ENCODE data around the gene GPR141.

Gene GPR141

GRCh38 chr7:37683246-37684120 is at the start of gene GPR141:
Gene GPR141 (plus strand): TSS chr7:37683766. CDS start chr7:37740394, 56,628 bp downstream.
- no peak for DNase-seq (ENCODE audit: extremely low read depth in 1 of 2, low read depth in 1 of 2)

GRCh38 chr7:37635346-37635745 is 48.2 kb upstream of the GPR141 start:
- no peak for DNase-seq (ENCODE audit: extremely low read depth in 1 of 2, low read depth in 1 of 2)

- no peak for DNase-seq (ENCODE audit: extremely low read depth in 1 of 2, low read depth in 1 of 2)
Observed at GRCh38 chr7:37642028-37642540, 41.5 kb upstream of the GPR141 start.

- DNase-seq (ENCODE audit: extremely low read depth in 1 of 2, low read depth in 1 of 2), result no peak
Observed at GRCh38 chr7:37643876-37644275, 39.7 kb upstream of the GPR141 start.

GRCh38 chr7:37645282-37646050 is 38.1 kb upstream of the GPR141 start:
- no peak for DNase-seq (ENCODE audit: extremely low read depth in 1 of 2, low read depth in 1 of 2)

- no peak for DNase-seq (ENCODE audit: extremely low read depth in 1 of 2, low read depth in 1 of 2)
Observed at GRCh38 chr7:37656913-37657530, 26.5 kb upstream of the GPR141 start.

GRCh38 chr7:37657816-37658215 is 25.8 kb upstream of the GPR141 start:
- DNase-seq (ENCODE audit: extremely low read depth in 1 of 2, low read depth in 1 of 2), result no peak

- DNase-seq (ENCODE audit: extremely low read depth in 1 of 2, low read depth in 1 of 2), result no peak
Observed at GRCh38 chr7:37659971-37660565, 23.5 kb upstream of the GPR141 start.

- no peak for DNase-seq (ENCODE audit: extremely low read depth in 1 of 2, low read depth in 1 of 2)
Observed at GRCh38 chr7:37660614-37661013, 23.0 kb upstream of the GPR141 start.

GRCh38 chr7:37663693-37664092 is 19.9 kb upstream of the GPR141 start:
- no peak for DNase-seq (ENCODE audit: extremely low read depth in 1 of 2, low read depth in 1 of 2)

- DNase-seq (ENCODE audit: extremely low read depth in 1 of 2, low read depth in 1 of 2), result no peak
Observed at GRCh38 chr7:37665352-37666022, 18.1 kb upstream of the GPR141 start.

- DNase-seq (ENCODE audit: extremely low read depth in 1 of 2, low read depth in 1 of 2), result no peak
Observed at GRCh38 chr7:37666026-37666799, 17.4 kb upstream of the GPR141 start.

- no peak for DNase-seq (ENCODE audit: extremely low read depth in 1 of 2, low read depth in 1 of 2)
Observed at GRCh38 chr7:37669818-37670217, 13.7 kb upstream of the GPR141 start.

- DNase-seq (ENCODE audit: extremely low read depth in 1 of 2, low read depth in 1 of 2), result no peak
Observed at GRCh38 chr7:37670436-37670835, 13.1 kb upstream of the GPR141 start.

GRCh38 chr7:37671876-37672275 is 11.7 kb upstream of the GPR141 start:
- no peak for DNase-seq (ENCODE audit: extremely low read depth in 1 of 2, low read depth in 1 of 2)

- no peak for DNase-seq (ENCODE audit: extremely low read depth in 1 of 2, low read depth in 1 of 2)
Observed at GRCh38 chr7:37672926-37673325, 10.6 kb upstream of the GPR141 start.

GRCh38 chr7:37673523-37673922 is 10.0 kb upstream of the GPR141 start:
- no peak for DNase-seq (ENCODE audit: extremely low read depth in 1 of 2, low read depth in 1 of 2)

GRCh38 chr7:37674531-37674930 is 9.0 kb upstream of the GPR141 start:
- no peak for DNase-seq (ENCODE audit: extremely low read depth in 1 of 2, low read depth in 1 of 2)

- DNase-seq (ENCODE audit: extremely low read depth in 1 of 2, low read depth in 1 of 2), result no peak
Observed at GRCh38 chr7:37675749-37676148, 7.8 kb upstream of the GPR141 start.

GRCh38 chr7:37684927-37685326 is 1.4 kb downstream of the GPR141 start:
- DNase-seq (ENCODE audit: extremely low read depth in 1 of 2, low read depth in 1 of 2), result no peak
